Erythroblast (primary cell): ENCODE measurements around the gene RNF167.

ENCODE experiments used
- GATA1 ChIP-seq: IDR thresholded peaks from 2 replicates; pipeline ENCODE4 v1.6.1; 2011; ENCODE audit warnings: low read depth, mild to moderate bottlenecking, control low read depth, low read length, moderate library complexity
- POLR2A ChIP-seq: IDR thresholded peaks from 2 replicates; pipeline ENCODE4 v1.6.1; 2011; ENCODE audit warnings: mild to moderate bottlenecking, low read length

DNA sequence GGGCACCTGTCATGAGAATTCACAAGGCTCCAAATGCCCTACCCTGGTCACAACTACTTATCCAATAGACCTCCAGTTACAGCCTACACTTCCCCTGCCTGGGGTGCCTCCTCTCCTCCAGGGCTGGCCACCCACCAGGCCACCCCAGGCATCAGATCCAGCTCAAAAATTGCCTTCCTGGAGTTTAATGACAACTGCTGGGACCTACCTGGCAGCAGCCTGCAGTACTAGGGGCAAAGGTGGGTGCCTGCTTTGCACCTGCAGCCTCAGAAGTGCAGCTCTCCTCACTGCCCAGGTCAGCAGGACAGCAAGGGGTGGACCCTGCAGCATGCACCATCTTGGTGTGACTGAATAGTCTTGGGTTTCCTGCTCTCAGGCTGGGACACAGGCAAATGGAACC lies 4.4 kb upstream of the RNF167 start:
- TF ChIP-seq POLR2A (no peak), GATA1 (no peak)
